ENCODE data around the gene LHPP.

DNA sequence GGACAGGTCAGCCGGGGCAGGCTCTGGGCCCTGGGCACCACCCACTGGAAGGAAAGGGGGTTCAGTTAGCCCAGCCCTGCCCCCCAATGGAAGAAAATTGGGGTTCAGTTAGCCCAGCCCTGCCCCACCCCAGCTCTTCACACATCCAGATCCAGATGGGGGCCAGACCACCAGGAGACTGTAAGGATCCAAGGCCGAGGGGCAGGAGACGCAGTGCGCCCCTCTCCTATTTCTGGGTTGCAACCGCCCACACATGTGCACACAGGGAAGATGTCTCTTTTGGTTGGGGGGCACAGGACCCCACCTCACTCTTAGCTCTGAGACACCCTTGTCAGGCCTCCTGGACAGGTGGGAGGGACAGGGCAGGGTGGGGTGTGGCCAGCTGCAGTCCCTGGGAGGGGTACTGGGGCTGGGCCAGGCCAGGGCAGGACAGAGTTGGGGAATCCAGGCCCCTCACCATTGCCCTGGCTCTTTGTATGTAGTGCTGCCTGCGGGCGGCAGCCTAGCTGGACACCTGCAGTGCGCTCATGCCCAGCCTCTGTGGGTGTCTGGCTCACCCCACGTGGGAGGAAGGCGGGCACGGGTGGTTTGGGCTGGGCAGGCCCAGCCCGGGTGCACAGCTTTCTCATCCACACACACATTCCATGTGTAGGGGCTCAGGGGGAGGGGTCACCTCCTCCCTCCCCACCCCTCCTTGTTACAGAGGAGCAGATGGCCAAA, 141.2 kb downstream of the LHPP start:
- TF ChIP-seq, protein P1, sequence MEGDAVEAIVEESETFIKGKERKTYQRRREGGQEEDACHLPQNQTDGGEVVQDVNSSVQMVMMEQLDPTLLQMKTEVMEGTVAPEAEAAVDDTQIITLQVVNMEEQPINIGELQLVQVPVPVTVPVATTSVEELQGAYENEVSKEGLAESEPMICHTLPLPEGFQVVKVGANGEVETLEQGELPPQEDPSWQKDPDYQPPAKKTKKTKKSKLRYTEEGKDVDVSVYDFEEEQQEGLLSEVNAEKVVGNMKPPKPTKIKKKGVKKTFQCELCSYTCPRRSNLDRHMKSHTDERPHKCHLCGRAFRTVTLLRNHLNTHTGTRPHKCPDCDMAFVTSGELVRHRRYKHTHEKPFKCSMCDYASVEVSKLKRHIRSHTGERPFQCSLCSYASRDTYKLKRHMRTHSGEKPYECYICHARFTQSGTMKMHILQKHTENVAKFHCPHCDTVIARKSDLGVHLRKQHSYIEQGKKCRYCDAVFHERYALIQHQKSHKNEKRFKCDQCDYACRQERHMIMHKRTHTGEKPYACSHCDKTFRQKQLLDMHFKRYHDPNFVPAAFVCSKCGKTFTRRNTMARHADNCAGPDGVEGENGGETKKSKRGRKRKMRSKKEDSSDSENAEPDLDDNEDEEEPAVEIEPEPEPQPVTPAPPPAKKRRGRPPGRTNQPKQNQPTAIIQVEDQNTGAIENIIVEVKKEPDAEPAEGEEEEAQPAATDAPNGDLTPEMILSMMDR (conservative IDR thresholded peaks at IDR 0.05), result no peak
- TF ChIP-seq EZH2 (IDR thresholded peaks at IDR 0.05; ENCODE audit: low read depth), result no peak
